K562 (cell line): ENCODE results near the gene MMP24OS. TPM values are rescaled to one million over a fixed set of nuclear protein-coding genes. Genes with fewer than 3 reads are reported as not detected.

ENCODE experiments used
- AFF4 ChIP-seq: sonication (generic); formaldehyde crosslinking; IDR thresholded peaks from 2 replicates; pipeline ENCODE4 v1.8.0; 2023; ENCODE audit warnings: mild to moderate bottlenecking, missing genetic modification reagents
- ATF1 ChIP-seq, 2 experiments: fragments of 450-650 bp in 1 of 2; IDR thresholded peaks; 2 replicates each; pipeline ENCODE4 v1.6.1; 2016; ENCODE audit warnings: missing compliant biosample characterization in 1 of 2, missing genetic modification characterization in 1 of 2
- BACH1 ChIP-seq: fragments of 200-800 bp; sonication (Bioruptor generic); IDR thresholded peaks from 2 replicates; pipeline ENCODE4 v1.6.1; 2016; ENCODE audit warnings: missing genetic modification characterization, missing compliant biosample characterization
- CREB3L1 ChIP-seq: fragments of 450-650 bp; IDR thresholded peaks from 2 replicates; pipeline ENCODE4 v1.6.1; 2014; ENCODE audit warnings: low read depth, mild to moderate bottlenecking, moderate library complexity, borderline replicate concordance
- DDX20 ChIP-seq: fragments of 450-650 bp; IDR thresholded peaks from 2 replicates; pipeline ENCODE4 v1.6.1; 2016; ENCODE audit warnings: missing genetic modification characterization, low read depth, mild to moderate bottlenecking, missing compliant biosample characterization, moderate library complexity
- FOXK1 ChIP-seq: sonication (generic); formaldehyde crosslinking; IDR thresholded peaks from 2 replicates; pipeline ENCODE4 v1.8.0; 2022; ENCODE audit warnings: missing genetic modification reagents, mild to moderate bottlenecking, borderline replicate concordance
- HSF4 ChIP-seq: fragments of 250-450 bp; sonication (Bioruptor Pico); IDR thresholded peaks from 2 replicates; pipeline ENCODE4 v2.1.2; 2022; ENCODE audit warnings: mild to moderate bottlenecking, moderate library complexity, borderline replicate concordance
- MBD1 ChIP-seq: fragments of 250-450 bp; sonication (Bioruptor Pico); IDR thresholded peaks from 2 replicates; pipeline ENCODE4 v1.8.0; 2022; ENCODE audit warnings: inconsistent platforms
- POLR2H ChIP-seq: IDR thresholded peaks from 2 replicates; pipeline ENCODE4 v1.6.1; 2016; ENCODE audit warnings: missing genetic modification characterization, low read depth, mild to moderate bottlenecking, control low read depth, missing compliant biosample characterization, moderate library complexity
- SFPQ ChIP-seq: fragments of 200-400 bp; formaldehyde crosslinking; IDR thresholded peaks from 2 replicates; pipeline ENCODE4 v1.6.1; 2017; ENCODE audit warnings: mild to moderate bottlenecking, low read depth, low read length, moderate library complexity
- TRIM25 ChIP-seq: fragments of 450-650 bp; IDR thresholded peaks from 2 replicates; pipeline ENCODE4 v1.7.0; 2016; ENCODE audit warnings: borderline replicate concordance
- ZBED1 ChIP-seq: IDR thresholded peaks from 2 replicates; pipeline ENCODE4 v1.6.1; 2014
- ZBTB17 ChIP-seq: fragments of 450-650 bp; formaldehyde crosslinking; IDR thresholded peaks from 2 replicates; pipeline ENCODE4 v1.4.0; 2020; ENCODE audit warnings: mild to moderate bottlenecking
- ZNF134 ChIP-seq: fragments of 250-450 bp; sonication (Bioruptor Pico); conservative IDR thresholded peaks from 2 replicates; pipeline ENCODE4 v1.4.0; 2020
- ZNF316 ChIP-seq: fragments of 450-650 bp; IDR thresholded peaks from 2 replicates; pipeline ENCODE4 v1.6.1; 2016
- ZSCAN29 ChIP-seq: fragments of 450-650 bp; IDR thresholded peaks from 2 replicates; pipeline ENCODE4 v1.6.1; 2017
- polyA plus RNA-seq, 8 experiments: library from polyadenylated mRNA; depleted of rRNA in 4 of 8; stranded (reverse) in 5 of 8; unstranded in 3 of 8; fragments of >200 nt; fragmentation: Nextera tagmentation in 2 of 8; fragmentation: Illumina TruSeq in 1 of 8; extraction: Ambion mirVana in 2 of 8; extraction: Trizol in 1 of 8; gene quantifications; 2 replicates each; pipeline versions ENCODE4 v1.2.1 to v1.2.3, GENCODE V29; 2011 to 2014; ENCODE audit warnings: inconsistent platforms in 1 of 8, missing spikeins in 1 of 8
- total RNA-seq, 7 experiments: library from RNA; depleted of rRNA in 6 of 7; stranded (reverse); fragments of >200 nt in 6 of 7; fragmentation: Illumina TruSeq in 2 of 7; extraction: Trizol in 2 of 7; gene quantifications; 2 replicates each; pipeline versions ENCODE4 v1.2.1 to v1.2.3, GENCODE V29; 2011 to 2021; ENCODE audit warnings: low replicate concordance in 1 of 7

The MMP24OS gene
- total and polyA plus RNA-seq, 9 of the 15 experiments (the other 6 are each of a cell fraction or from before 2014, with no cell fraction given) = 0.92 to 41.5 (median 11.4) TPM

- TF ChIP-seq ZBTB17 (CRISPR knock-in tag) = 0 out of 2 replicates have a peak, but pooled peaks have one; percentile 71
- no peak for TF ChIP-seq FOXK1 (CRISPR knock-in tag)
- no peak for TF ChIP-seq ZBED1
- no peak for TF ChIP-seq SFPQ
- no peak for TF ChIP-seq ZSCAN29
- no peak for TF ChIP-seq HSF4 (CRISPR knock-in tag)
- no peak for TF ChIP-seq DDX20 (tag)
- TF ChIP-seq ZNF316 = no peak
- TF ChIP-seq CREB3L1 = no peak
- no peak for TF ChIP-seq MBD1 (CRISPR knock-in tag)
- no peak for TF ChIP-seq AFF4 (CRISPR knock-in tag)
- no peak for TF ChIP-seq BACH1 (tag)
- no peak for TF ChIP-seq TRIM25
- no peak for TF ChIP-seq ZNF134 (CRISPR knock-in tag)
- TF ChIP-seq POLR2H (tag) = peak; percentile 66; the same call in 1 of the 2 replicates
- no peak for TF ChIP-seq ATF1 (CRISPR knock-in tag; IDR thresholded peaks at IDR 0.05)
- peak; percentile 67 for TF ChIP-seq ATF1 (tag; IDR thresholded peaks at IDR 0.05)
Observed at GRCh38 chr20:35277531-35278395, at the start of gene MMP24OS (continued).
